ENCODE data around the gene CLPTM1. TPM values are rescaled to one million over a fixed set of nuclear protein-coding genes. Genes with fewer than 3 reads are reported as not detected.

Gene CLPTM1
- total and polyA plus RNA-seq, 2 donors (not counting 3 experiments of a cell fraction or from before 2014, with no cell fraction given) = 108 to 176 TPM

DNA sequence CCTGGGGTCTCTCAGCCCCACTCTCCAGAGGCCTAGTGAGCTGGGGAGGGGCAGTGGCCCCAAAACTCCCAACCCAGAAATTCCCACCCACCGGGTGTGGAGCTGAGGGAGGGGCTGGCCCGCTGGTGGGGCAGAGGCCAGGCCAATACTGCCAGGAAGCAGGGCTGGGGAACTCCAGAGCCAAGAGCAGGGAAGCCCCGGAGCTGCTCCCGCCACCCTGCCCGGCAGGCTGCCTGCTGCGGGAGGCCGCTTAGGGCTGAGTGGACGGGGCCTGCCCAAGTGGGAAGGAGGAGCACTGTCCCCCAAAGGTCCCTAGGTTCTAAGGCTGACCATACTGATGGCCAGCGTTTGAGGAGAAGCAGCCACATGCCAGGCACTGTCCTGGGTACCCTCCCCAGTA, 33.1 kb downstream of the CLPTM1 start:
- CTCF ChIA-PET = interaction anchor here (0.6 to 3.4 kb wide), 4 partner anchors 9 to 71 kb away, joined by 3 to 31 read pairs (median 6); partner anchors contain the start of gene CLASRP
- dilution Hi-C loops (cut with MboI; ENCODE audit: extremely low pct_ligation_motif_present, low sequenced_read_pairs) (no loop called here), intact Hi-C loops (cut with micrococcal nuclease) (no loop called here)
- no peak for TF ChIP-seq EZH2 (IDR thresholded peaks at IDR 0.05; ENCODE audit: borderline replicate concordance, low read depth, low read length, severe bottlenecking)
- no peak for TF ChIP-seq MYC (IDR thresholded peaks at IDR 0.05; ENCODE audit: low read depth, low read length)
- no peak for TF ChIP-seq GATA2 (IDR thresholded peaks at IDR 0.05; ENCODE audit: insufficient read depth, insufficient read length, low read depth, low read length)
- TF ChIP-seq FOS (IDR thresholded peaks at IDR 0.05; ENCODE audit: borderline replicate concordance, insufficient read depth, low read length) = no peak
- TF ChIP-seq, protein P1, sequence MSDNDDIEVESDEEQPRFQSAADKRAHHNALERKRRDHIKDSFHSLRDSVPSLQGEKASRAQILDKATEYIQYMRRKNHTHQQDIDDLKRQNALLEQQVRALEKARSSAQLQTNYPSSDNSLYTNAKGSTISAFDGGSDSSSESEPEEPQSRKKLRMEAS (IDR thresholded peaks at IDR 0.05; ENCODE audit: insufficient read depth, insufficient read length) = no peak
- TF ChIP-seq POLR2A (IDR thresholded peaks at IDR 0.05; ENCODE audit: low read depth, low read length) = no peak
- TF ChIP-seq POLR2AphosphoS5 (IDR thresholded peaks at IDR 0.05; ENCODE audit: insufficient read depth, low read depth, low read length) = no peak
- TF ChIP-seq, protein P2, sequence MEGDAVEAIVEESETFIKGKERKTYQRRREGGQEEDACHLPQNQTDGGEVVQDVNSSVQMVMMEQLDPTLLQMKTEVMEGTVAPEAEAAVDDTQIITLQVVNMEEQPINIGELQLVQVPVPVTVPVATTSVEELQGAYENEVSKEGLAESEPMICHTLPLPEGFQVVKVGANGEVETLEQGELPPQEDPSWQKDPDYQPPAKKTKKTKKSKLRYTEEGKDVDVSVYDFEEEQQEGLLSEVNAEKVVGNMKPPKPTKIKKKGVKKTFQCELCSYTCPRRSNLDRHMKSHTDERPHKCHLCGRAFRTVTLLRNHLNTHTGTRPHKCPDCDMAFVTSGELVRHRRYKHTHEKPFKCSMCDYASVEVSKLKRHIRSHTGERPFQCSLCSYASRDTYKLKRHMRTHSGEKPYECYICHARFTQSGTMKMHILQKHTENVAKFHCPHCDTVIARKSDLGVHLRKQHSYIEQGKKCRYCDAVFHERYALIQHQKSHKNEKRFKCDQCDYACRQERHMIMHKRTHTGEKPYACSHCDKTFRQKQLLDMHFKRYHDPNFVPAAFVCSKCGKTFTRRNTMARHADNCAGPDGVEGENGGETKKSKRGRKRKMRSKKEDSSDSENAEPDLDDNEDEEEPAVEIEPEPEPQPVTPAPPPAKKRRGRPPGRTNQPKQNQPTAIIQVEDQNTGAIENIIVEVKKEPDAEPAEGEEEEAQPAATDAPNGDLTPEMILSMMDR (IDR thresholded peaks at IDR 0.05; ENCODE audit: extremely low read depth in 1 of 2, insufficient read depth in 1 of 2, low read depth in 1 of 2, low read length in 2 of 2) = no peak
- no peak for TF ChIP-seq JUN (IDR thresholded peaks at IDR 0.05; ENCODE audit: borderline replicate concordance, insufficient read depth, insufficient read length, low read depth)
- no peaks in the 10 kb centered on the region for H3K27me3 ChIP-seq (ENCODE audit: control insufficient read depth in 2 of 2, insufficient read depth in 2 of 2, low read length in 2 of 2)
- H3K4me1 ChIP-seq (ENCODE audit: control insufficient read depth, extremely low read depth, insufficient read depth, low read length) = no peaks in the 10 kb centered on the region
- FAIRE-seq (no peak), DNase-seq (ENCODE audit: low read depth, low spot score) (no peak)
- no peak overlapping the region for H3K4me2 ChIP-seq (ENCODE audit: insufficient read depth, low read length)
- no peak overlapping the region for H2AFZ ChIP-seq (ENCODE audit: low read depth, low read length)
- no peaks in the 10 kb centered on the region for H3K9me3 ChIP-seq (replicated peaks; ENCODE audit: control insufficient read depth, insufficient read depth, low read length)
- peaks cover 6 to 60% of the 10 kb centered on the region in 2 experiments for H3K36me3 ChIP-seq (ENCODE audit: control insufficient read depth in 2 of 2, extremely low read depth in 1 of 2, insufficient read depth in 2 of 2, low read length in 2 of 2)
- H4K20me1 ChIP-seq (replicated peaks; ENCODE audit: control insufficient read depth, extremely low read depth, insufficient read depth, low read length) = no peaks in the 10 kb centered on the region
- no peak overlapping the region for H3K4me3 ChIP-seq (replicated peaks in 1 of 3; ENCODE audit: insufficient read depth in 1 of 3, low read depth in 1 of 3, low read length in 3 of 3)
- no peaks in the 10 kb centered on the region for H3K79me2 ChIP-seq (ENCODE audit: control insufficient read depth, insufficient read depth, low read length)
- no peak overlapping the region for H3K27ac ChIP-seq (ENCODE audit: insufficient read depth, low read depth, low read length)
- POLR2A ChIA-PET = interaction anchor here (0.6 kb wide), 1 partner anchor 60 kb away, joined by 4 read pairs; no protein-coding TSS in a partner anchor
- H3K9ac ChIP-seq (replicated peaks; ENCODE audit: extremely low read depth, insufficient read depth, low read length) = no peak overlapping the region
- H3K9me1 ChIP-seq (replicated peaks; ENCODE audit: control insufficient read depth, extremely low read depth, insufficient read depth, low read length) = no peaks in the 10 kb centered on the region
- no TSS peak for BruUV-seq (replicated peaks)

Data from endothelial cell of umbilical vein (primary cell).